ENCODE data around the gene SLC35E1. TPM values are rescaled to one million over a fixed set of nuclear protein-coding genes. Genes with fewer than 3 reads are reported as not detected.

SLC35E1 gene
- total and polyA plus RNA-seq, 10 donors = 13.2 to 36.6 (median 29.9) TPM

GRCh38 chr19:16579381-16579780, 7.2 kb upstream of the SLC35E1 start:
- no peak for DNase-seq
- no peaks in the 10 kb centered on the region for H3K9me3 ChIP-seq
- WGBS, 5 donors = 57 to 87% (median 61%) methylated on average over 4 of the region's 4 CpGs
- peaks cover 41 to 100% (median 80%) of the 10 kb centered on the region in 6 donors for H3K4me1 ChIP-seq
- no peak for TF ChIP-seq CTCF (IDR thresholded peaks at IDR 0.05 in 8 of 11, conservative IDR thresholded peaks at IDR 0.05 in 3 of 11)
- TF ChIP-seq POLR2AphosphoS5 (IDR thresholded peaks at IDR 0.05) = no peak
- TF ChIP-seq POLR2A (IDR thresholded peaks at IDR 0.05) = no peak
- H3K27me3 ChIP-seq (replicated peaks in 1 of 7) = no peaks in the 10 kb centered on the region
- intact Hi-C loops (cut with DNase I; ENCODE audit: low total_unique reads) = no loop called here
- no peak overlapping the region for H3K4me3 ChIP-seq
- H3K27ac ChIP-seq = no peak overlapping the region
- peaks cover 0 to 83% (median 43%) of the 10 kb centered on the region in 6 donors for H3K36me3 ChIP-seq

GRCh38 chr19:16577531-16577985, 5.3 kb upstream of the SLC35E1 start:
- no peak for DNase-seq
- Histone ChIP-seq H3K27me3 (replicated peaks in 1 of 7) (no peaks in the 10 kb centered on the region), H3K36me3 (peaks cover 0 to 88% (median 43%) of the 10 kb centered on the region in 6 donors), H3K4me3 (no peak overlapping the region), H3K4me1 (peaks cover 38 to 100% (median 79%) of the 10 kb centered on the region in 6 donors), H3K27ac (peak overlapping the region in 7 of 8 donors; percentile 19 to 79 (median 71)), H3K9me3 (no peaks in the 10 kb centered on the region)
- TF ChIP-seq POLR2AphosphoS5 (IDR thresholded peaks at IDR 0.05) (peak; percentile 4 to 42 (median 7)), POLR2A (IDR thresholded peaks at IDR 0.05) (no peak)
- intact Hi-C loops (cut with DNase I; ENCODE audit: low total_unique reads) = no loop called here
- 70 to 84% (median 77%) methylated on average over 13 to 17 of the region's 17 CpGs for WGBS, 5 donors

- no peaks in the 10 kb centered on the region for H3K9me3 ChIP-seq
- peaks cover 0 to 82% (median 43%) of the 10 kb centered on the region in 6 donors for H3K36me3 ChIP-seq
- H3K27ac ChIP-seq = peak overlapping the region in 7 of 8 donors; percentile 19 to 79 (median 71)
- H3K4me3 ChIP-seq = no peak overlapping the region
- intact Hi-C loops (cut with DNase I; ENCODE audit: low total_unique reads) = no loop called here
- DNase-seq = no peak
- H3K4me1 ChIP-seq = peaks cover 32 to 95% (median 72%) of the 10 kb centered on the region in 6 donors
- peak in 1 of 3 donors; percentile 60 for TF ChIP-seq POLR2AphosphoS5 (IDR thresholded peaks at IDR 0.05)
- no peak for TF ChIP-seq POLR2A (IDR thresholded peaks at IDR 0.05)
- 88 to 97% (median 93%) methylated on average over 33 to 52 of the region's 52 CpGs for WGBS, 5 donors
- H3K27me3 ChIP-seq (replicated peaks in 1 of 7) = no peaks in the 10 kb centered on the region
Observed at GRCh38 chr19:16576690-16577530, 4.7 kb upstream of the SLC35E1 start.

- intact Hi-C loops (cut with DNase I; ENCODE audit: low total_unique reads) = no loop called here
- no peaks in the 10 kb centered on the region for H3K27me3 ChIP-seq (replicated peaks in 1 of 7)
- no peak for TF ChIP-seq POLR2AphosphoS5 (IDR thresholded peaks at IDR 0.05)
- TF ChIP-seq CTCF (IDR thresholded peaks at IDR 0.05 in 8 of 11, conservative IDR thresholded peaks at IDR 0.05 in 3 of 11) = no peak
- TF ChIP-seq POLR2A (IDR thresholded peaks at IDR 0.05) = no peak
- peaks cover 30 to 95% (median 71%) of the 10 kb centered on the region in 6 donors for H3K4me1 ChIP-seq
- 88 to 91% (median 91%) methylated on average over 30 to 48 of the region's 48 CpGs for WGBS, 5 donors
- no peaks in the 10 kb centered on the region for H3K9me3 ChIP-seq
- peaks cover 0 to 75% (median 43%) of the 10 kb centered on the region in 6 donors for H3K36me3 ChIP-seq
- peak overlapping the region in 1 of 8 donors; percentile 79 for H3K27ac ChIP-seq
- no peak for DNase-seq
- no peak overlapping the region for H3K4me3 ChIP-seq
Observed at GRCh38 chr19:16575861-16576689, 3.9 kb upstream of the SLC35E1 start.

Measured in spleen (tissue), 11 donors.